Breast epithelium (tissue), 3 donors: ENCODE measurements around the gene SUGP2.

Experiments
- POLR2A ChIP-seq: fragments of 450-650 bp; IDR thresholded peaks from one replicate; pipeline ENCODE4 v1.6.1; 2016; ENCODE audit warnings: antibody characterized with exemption, mild to moderate bottlenecking, moderate library complexity
- TF ChIP-seq, protein P1 (sequence below), 3 donors: fragments of 450-650 bp; IDR thresholded peaks; one replicate each; pipeline ENCODE4 v1.5.1; 2016 to 2017; ENCODE audit warnings: antibody characterized with exemption in 3 of 3, mild to moderate bottlenecking in 3 of 3, moderate library complexity in 3 of 3

DNA sequence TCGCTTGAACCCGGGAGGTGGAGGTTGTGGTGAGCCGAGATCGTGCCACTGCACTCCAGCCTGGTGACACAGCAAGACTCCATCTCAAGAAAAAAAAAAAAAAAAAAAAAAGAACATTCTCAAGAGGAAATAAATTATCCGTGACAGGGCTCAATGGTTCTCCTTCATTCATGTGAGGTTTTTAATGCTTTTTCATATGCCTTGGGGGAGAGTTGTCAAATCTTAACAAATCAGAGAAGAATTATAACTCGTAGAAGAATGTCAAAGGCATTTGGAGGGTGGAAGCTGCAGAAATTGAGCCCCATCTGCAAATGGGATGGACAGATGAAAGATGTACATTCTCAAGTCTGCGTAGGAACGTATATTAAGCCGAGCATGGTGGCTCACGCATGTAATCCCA lies 57.4 kb downstream of the SUGP2 start:
- TF ChIP-seq POLR2A, result no peak
- TF ChIP-seq, protein P1, sequence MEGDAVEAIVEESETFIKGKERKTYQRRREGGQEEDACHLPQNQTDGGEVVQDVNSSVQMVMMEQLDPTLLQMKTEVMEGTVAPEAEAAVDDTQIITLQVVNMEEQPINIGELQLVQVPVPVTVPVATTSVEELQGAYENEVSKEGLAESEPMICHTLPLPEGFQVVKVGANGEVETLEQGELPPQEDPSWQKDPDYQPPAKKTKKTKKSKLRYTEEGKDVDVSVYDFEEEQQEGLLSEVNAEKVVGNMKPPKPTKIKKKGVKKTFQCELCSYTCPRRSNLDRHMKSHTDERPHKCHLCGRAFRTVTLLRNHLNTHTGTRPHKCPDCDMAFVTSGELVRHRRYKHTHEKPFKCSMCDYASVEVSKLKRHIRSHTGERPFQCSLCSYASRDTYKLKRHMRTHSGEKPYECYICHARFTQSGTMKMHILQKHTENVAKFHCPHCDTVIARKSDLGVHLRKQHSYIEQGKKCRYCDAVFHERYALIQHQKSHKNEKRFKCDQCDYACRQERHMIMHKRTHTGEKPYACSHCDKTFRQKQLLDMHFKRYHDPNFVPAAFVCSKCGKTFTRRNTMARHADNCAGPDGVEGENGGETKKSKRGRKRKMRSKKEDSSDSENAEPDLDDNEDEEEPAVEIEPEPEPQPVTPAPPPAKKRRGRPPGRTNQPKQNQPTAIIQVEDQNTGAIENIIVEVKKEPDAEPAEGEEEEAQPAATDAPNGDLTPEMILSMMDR (IDR thresholded peaks at IDR 0.05), result no peak
